ENCODE data around the gene PTH1R.

Gene PTH1R

DNA sequence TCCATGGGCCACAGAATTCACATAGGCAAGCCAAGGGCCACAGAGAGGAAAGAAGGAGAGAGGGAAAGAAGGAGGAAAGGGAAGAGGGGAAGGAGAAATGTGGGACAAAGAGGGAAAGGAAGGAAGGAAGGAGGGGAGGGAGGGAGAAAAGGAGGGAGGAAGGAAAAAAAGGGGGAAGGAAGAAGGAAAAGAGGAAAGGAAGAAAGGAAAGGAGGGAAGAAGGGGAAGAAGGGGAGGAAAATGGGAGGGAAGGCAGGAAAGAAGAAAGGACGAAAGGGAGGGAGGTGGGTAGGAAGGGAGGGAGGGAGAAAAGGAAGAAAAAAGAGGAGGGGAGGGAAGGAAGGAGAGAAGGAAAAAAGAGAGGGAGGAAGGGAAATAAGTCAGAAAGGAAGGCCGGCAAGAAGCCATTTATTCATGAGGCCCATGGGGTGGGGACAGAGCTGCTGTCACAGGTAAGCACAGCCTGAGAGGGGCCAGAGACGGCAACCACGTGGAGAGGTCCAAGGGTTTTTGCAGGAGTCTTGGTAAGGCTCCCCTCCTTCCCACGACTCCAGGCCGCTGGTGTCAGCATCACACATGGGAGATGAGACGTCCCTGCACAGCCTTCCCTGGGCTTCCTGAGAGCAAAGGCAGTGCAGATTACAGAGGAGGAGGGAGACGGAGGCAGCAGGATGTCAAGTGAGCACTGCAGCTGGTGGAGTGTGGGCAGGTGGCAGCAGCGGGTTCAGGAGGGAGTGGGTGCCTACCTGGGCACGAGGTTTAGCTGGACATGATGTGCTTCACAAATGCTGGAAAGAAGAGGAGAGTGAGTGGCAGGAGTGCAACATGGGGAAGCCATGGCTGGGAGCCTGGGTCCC lies 19.8 kb upstream of the PTH1R start:
- H3K36me3 ChIP-seq (ENCODE audit: control insufficient read depth, insufficient read depth, low read length) = no peaks in the 10 kb centered on the region
- no peak for DNase-seq (ENCODE audit: low read depth, low spot score)
- WGBS (ENCODE audit: insufficient coverage, insufficient read length) = 100% methylated on average over 1 of the region's 10 CpGs

DNA sequence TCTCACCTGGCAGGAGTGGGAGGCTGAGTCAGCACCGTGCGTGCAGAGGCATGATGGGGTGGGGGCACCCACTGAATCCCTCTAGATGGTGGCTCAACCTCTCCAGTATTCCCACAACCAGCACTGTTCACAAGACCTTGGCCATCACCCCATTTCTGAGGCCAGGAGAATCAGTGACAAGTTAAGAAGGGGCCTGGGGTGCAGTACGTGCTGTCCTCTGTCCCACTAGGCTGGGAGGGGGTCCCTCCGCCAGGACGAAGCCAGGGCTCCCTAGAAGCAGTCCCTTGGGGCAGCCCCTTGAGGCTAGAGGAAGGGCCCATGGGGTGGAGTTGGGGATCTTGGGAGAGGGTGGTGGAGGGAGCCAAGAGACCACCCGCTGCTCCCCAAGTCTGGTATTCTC lies 19.1 kb upstream of the PTH1R start:
- Histone ChIP-seq H3K36me3 (ENCODE audit: control insufficient read depth, insufficient read depth, low read length) (no peaks in the 10 kb centered on the region), H3K27ac (ENCODE audit: low read length) (no peak overlapping the region), H3K4me3 (ENCODE audit: low read length) (no peak overlapping the region), H3K9me3 (ENCODE audit: control insufficient read depth, insufficient read depth, low read length) (no peaks in the 10 kb centered on the region), H3K27me3 (ENCODE audit: control insufficient read depth, insufficient read depth, low read length) (no peaks in the 10 kb centered on the region), H3K4me1 (ENCODE audit: control insufficient read depth, insufficient read depth, low read length) (no peaks in the 10 kb centered on the region)
- no peak for DNase-seq (ENCODE audit: low read depth, low spot score)
- no CpG with 5 or more reads among the region's 6 CpGs for WGBS (ENCODE audit: insufficient coverage, insufficient read length)

More for the DNA sequence above, 19.8 kb upstream of the PTH1R start:
- Histone ChIP-seq H3K9me3 (ENCODE audit: control insufficient read depth, insufficient read depth, low read length) (no peaks in the 10 kb centered on the region), H3K4me3 (ENCODE audit: low read length) (no peak overlapping the region), H3K27me3 (ENCODE audit: control insufficient read depth, insufficient read depth, low read length) (no peaks in the 10 kb centered on the region), H3K27ac (ENCODE audit: low read length) (no peak overlapping the region), H3K4me1 (ENCODE audit: control insufficient read depth, insufficient read depth, low read length) (no peaks in the 10 kb centered on the region)

DNA sequence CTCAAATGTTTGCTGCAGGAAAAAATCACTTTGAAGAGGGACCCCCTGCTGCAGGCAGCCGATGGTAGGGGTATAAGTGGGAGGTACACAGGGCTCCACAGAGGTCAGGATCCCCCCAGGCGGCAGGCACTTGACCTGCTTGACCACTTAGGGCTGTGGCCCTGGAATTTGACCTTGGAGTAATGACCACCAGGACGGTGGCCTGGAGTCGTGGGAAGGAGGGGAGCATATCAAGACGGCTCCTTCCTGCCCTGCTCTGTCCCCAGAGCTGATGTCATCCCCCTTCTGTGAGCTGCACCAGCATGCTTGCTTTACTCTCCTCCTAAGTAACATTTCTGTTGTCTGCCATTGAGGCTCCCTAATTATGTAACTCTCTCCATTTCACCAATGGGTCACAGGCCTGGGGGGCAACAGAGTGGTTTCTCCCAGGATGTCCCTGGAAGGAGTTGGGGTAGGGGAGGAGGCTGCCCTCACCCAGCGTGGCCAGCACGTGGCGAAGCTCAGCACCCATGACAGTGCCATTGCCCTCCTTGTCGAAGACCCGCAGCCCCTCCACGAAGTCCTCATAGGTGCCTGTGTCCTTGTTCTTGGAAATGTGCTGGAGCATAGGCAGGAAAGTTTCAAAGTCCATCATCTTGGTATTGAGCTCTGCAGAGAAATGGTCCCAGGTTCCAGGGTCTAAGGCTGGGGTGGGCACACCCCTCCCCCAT lies 18.4 kb upstream of the PTH1R start:
- Histone ChIP-seq H3K9me3 (ENCODE audit: control insufficient read depth, insufficient read depth, low read length) (no peaks in the 10 kb centered on the region), H3K27ac (ENCODE audit: low read length) (no peak overlapping the region), H3K27me3 (ENCODE audit: control insufficient read depth, insufficient read depth, low read length) (no peaks in the 10 kb centered on the region), H3K4me1 (ENCODE audit: control insufficient read depth, insufficient read depth, low read length) (no peaks in the 10 kb centered on the region), H3K4me3 (ENCODE audit: low read length) (no peak overlapping the region), H3K36me3 (ENCODE audit: control insufficient read depth, insufficient read depth, low read length) (no peaks in the 10 kb centered on the region)
- no CpG with 5 or more reads among the region's 11 CpGs for WGBS (ENCODE audit: insufficient coverage, insufficient read length)
- no peak for DNase-seq (ENCODE audit: low read depth, low spot score)

DNA sequence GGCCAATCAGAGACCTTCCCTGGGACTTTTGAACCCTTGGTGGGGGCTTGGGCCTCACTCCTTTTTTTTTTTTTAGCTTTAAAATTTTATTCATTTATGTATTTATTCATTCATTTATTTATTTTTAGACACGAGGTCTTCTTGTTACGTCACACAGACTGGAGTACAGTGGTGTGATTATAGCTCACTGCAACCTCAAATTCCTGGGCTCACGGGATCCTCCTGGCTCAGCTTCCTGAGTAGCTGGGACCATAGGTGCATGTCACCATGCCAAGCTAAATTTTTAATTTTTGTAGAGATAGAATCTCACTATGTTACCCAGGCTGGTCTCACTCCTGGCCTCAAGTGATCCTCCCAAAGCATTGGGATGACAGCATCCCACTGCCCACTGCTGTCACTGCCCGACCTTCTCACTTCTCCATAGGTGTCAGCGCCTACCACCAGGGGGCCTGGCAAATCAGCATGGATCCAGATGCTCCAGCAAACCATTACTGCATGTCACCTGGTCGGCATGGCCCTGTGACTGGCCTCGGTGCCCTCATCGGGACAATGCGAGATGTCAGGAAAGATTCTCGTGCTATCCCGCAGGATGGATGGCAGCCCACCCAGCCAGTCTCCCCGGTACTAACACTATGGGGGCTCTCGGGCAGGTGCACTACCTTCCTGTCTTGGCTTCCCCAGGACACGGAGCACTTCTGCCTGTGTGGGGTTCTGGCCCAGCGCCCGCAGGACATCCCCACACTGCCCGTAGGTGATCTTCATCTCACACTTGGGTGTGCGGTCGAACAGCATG lies 17.3 kb upstream of the PTH1R start:
- H3K27me3 ChIP-seq (ENCODE audit: control insufficient read depth, insufficient read depth, low read length) = no peaks in the 10 kb centered on the region
- H3K27ac ChIP-seq (ENCODE audit: low read length) = no peak overlapping the region
- no peaks in the 10 kb centered on the region for H3K4me1 ChIP-seq (ENCODE audit: control insufficient read depth, insufficient read depth, low read length)
- H3K36me3 ChIP-seq (ENCODE audit: control insufficient read depth, insufficient read depth, low read length) = no peaks in the 10 kb centered on the region
- no peak overlapping the region for H3K4me3 ChIP-seq (ENCODE audit: low read length)
- WGBS (ENCODE audit: insufficient coverage, insufficient read length) = no CpG with 5 or more reads among the region's 19 CpGs
- no peaks in the 10 kb centered on the region for H3K9me3 ChIP-seq (ENCODE audit: control insufficient read depth, insufficient read depth, low read length)
- DNase-seq (ENCODE audit: low read depth, low spot score) = no peak

DNA sequence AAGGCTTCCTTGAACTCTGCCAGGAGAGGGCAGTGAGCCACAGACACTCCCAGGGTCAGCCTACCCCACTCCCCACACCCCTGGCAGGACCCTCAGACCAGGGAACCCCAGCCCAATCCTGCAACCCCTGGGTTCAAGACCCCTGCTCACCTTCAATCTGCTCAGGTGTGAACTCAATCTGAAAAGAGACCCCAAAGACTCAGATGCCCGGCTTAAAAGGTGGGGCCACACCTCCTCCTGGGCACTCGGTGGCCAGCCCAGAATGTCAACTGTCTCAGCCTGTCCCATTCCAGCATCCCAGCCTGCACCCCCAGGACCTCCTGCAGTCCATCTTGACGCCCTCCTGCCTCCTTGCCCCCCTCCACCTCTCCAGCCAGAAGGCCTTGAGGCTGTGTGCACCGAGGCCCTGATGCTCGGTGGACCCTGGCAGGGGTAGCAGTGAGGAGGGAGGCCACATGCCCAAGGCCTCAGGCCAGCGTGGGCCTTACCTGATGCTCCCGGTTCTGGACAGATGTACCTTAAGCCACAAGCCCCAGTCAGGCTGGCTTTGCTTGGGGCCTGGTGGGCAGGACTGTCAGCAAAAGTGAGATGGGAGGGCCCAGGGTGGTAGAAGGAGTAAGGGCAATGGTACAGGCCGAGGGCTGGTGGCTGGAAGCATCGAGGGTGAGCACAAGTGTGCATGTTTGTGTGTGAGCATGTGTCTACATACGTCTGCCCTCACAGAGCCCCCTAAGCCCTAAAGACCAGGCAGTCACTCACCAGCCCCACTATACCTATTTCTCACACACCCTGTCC lies 16.5 kb upstream of the PTH1R start:
- no CpG with 5 or more reads among the region's 10 CpGs for WGBS (ENCODE audit: insufficient coverage, insufficient read length)
- Histone ChIP-seq H3K36me3 (ENCODE audit: control insufficient read depth, insufficient read depth, low read length) (no peaks in the 10 kb centered on the region), H3K27ac (ENCODE audit: low read length) (no peak overlapping the region), H3K27me3 (ENCODE audit: control insufficient read depth, insufficient read depth, low read length) (no peaks in the 10 kb centered on the region), H3K4me1 (ENCODE audit: control insufficient read depth, insufficient read depth, low read length) (no peaks in the 10 kb centered on the region), H3K9me3 (ENCODE audit: control insufficient read depth, insufficient read depth, low read length) (no peaks in the 10 kb centered on the region), H3K4me3 (ENCODE audit: low read length) (no peak overlapping the region)
- DNase-seq (ENCODE audit: low read depth, low spot score) = no peak

DNA sequence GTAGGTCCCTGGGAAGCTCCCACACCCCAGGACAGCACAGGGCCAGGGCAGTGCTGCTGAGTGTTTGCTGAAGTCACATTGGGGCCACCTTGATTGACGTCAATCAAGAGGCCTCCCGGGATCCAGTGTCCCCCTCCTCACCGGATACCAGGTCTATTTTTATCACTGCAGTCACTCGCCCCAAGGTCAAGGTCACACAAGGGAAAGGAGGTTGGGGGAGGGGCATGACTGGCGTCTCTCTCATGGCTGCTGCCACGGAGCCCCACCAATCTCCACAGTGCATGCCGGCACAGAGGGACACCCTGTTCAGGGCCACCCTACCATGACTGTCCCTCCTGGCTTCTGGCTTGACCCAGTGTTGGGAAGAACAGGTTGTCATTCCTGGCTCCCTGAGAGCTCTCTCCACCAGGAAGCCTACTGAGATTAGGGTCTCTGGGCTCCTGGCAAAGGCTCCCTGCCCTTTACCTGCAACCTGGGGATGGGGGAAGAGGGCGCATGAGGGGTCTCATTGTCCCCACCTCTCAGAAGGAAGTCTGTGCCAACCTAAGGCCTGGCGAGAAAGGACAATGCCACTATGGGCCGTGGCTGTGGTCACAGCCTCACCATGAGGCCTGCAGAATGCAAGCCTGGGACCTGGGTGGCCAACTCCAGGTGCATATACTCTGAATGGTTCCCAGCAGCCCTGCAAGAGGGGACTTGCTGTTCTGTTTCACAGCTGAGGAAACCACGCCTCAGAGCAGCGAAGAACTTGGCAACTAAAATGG lies 15.7 kb upstream of the PTH1R start:
- Histone ChIP-seq H3K27ac (ENCODE audit: low read length) (no peak overlapping the region), H3K36me3 (ENCODE audit: control insufficient read depth, insufficient read depth, low read length) (no peaks in the 10 kb centered on the region), H3K4me3 (ENCODE audit: low read length) (no peak overlapping the region), H3K9me3 (ENCODE audit: control insufficient read depth, insufficient read depth, low read length) (no peaks in the 10 kb centered on the region), H3K27me3 (ENCODE audit: control insufficient read depth, insufficient read depth, low read length) (no peaks in the 10 kb centered on the region), H3K4me1 (ENCODE audit: control insufficient read depth, insufficient read depth, low read length) (no peaks in the 10 kb centered on the region)
- no peak for DNase-seq (ENCODE audit: low read depth, low spot score)
- no CpG with 5 or more reads among the region's 12 CpGs for WGBS (ENCODE audit: insufficient coverage, insufficient read length)

DNA sequence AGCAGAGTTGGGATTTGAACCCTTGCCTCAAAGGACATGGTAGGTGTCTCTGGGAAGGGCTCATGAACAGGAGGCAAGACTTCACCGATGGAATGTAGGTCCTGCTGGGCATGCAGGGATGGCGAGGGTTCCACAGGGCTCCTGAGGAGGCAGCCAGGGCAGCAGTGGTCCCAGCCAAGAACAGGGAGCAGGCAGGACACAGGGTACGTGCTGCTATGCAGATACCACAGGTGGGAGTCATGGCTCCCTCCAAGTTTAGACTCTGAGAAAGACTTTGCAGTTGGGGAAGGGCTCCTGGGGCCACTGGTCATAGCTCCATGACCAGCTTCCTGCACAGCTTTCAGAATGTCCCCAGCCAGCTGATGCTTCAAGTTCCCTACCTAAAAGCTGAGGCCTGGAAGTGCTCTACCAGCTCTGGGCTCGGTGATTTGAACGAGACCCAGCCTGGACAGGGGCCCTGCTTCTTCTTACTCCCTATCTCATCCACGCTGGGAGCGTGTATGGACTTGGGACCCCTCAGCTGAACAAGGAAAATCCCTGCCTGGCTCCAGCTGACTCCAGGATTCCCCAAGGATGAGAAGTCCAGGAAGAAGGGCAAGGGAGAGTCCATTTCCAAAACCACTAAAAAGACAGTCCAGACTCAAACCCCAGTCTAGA lies 15.0 kb upstream of the PTH1R start:
- no peaks in the 10 kb centered on the region for H3K27me3 ChIP-seq (ENCODE audit: control insufficient read depth, insufficient read depth, low read length)
- no CpG with 5 or more reads among the region's 7 CpGs for WGBS (ENCODE audit: insufficient coverage, insufficient read length)
- H3K4me3 ChIP-seq (ENCODE audit: low read length) = no peak overlapping the region
- DNase-seq (ENCODE audit: low read depth, low spot score) = no peak
- H3K27ac ChIP-seq (ENCODE audit: low read length) = no peak overlapping the region
- no peaks in the 10 kb centered on the region for H3K9me3 ChIP-seq (ENCODE audit: control insufficient read depth, insufficient read depth, low read length)
- H3K4me1 ChIP-seq (ENCODE audit: control insufficient read depth, insufficient read depth, low read length) = no peaks in the 10 kb centered on the region
- H3K36me3 ChIP-seq (ENCODE audit: control insufficient read depth, insufficient read depth, low read length) = no peaks in the 10 kb centered on the region

DNA sequence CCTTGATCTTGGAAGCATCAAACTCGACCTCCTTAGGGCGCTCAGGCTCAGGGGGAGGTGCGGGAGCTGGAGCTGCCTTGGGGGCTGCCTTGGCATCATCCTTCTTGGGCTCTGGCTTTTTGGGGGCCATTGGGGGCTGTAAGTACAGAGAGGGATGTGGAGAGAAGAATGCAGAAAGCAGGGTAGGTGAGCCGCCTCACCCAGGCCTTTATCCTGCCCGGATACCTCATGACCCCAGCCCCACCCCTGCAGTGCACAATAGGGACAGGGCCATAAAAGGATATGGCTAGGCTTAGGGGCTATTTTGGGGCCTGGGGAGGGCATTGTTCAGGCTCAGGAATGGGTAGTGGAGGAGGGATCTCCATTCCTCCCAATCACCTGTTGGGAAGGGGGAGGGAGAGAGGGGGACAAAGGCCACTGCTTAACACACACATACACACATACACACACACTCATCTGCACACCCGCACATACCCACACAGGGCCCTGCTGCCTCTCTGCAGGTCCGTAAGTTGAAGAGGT lies 14.2 kb upstream of the PTH1R start, which contains the start of gene MYL3:
Gene MYL3 (minus strand): TSS at position 184 of the 522 bp plus-strand sequence. CDS start 54 bp downstream, at position 130.
- no CpG with 5 or more reads among the region's 7 CpGs for WGBS (ENCODE audit: insufficient coverage, insufficient read length)
- no peaks in the 10 kb centered on the region for H3K4me1 ChIP-seq (ENCODE audit: control insufficient read depth, insufficient read depth, low read length)
- no peak within 1 kb of the TSS for H3K27ac ChIP-seq (ENCODE audit: low read length)

More for the DNA sequence above, 14.2 kb upstream of the PTH1R start, which contains the start of gene MYL3:
- H3K9me3 ChIP-seq (ENCODE audit: control insufficient read depth, insufficient read depth, low read length) = no peaks in the 10 kb centered on the region
- no peaks in the 10 kb centered on the region for H3K36me3 ChIP-seq (ENCODE audit: control insufficient read depth, insufficient read depth, low read length)
- H3K4me3 ChIP-seq (ENCODE audit: low read length) = no peak within 1 kb of the TSS
- no peak for DNase-seq (ENCODE audit: low read depth, low spot score)
- no peaks in the 10 kb centered on the region for H3K27me3 ChIP-seq (ENCODE audit: control insufficient read depth, insufficient read depth, low read length)
